Activated naive CD4-positive, alpha-beta T cell treated with anti-CD3 and anti-CD28 coated beads, Interleukin-2, amount 50 U/mL, for 24 hours (primary cell): ENCODE measurements around the gene SNED1.

Experiments
- H3K27ac Mint-ChIP-seq: one replicate; pipeline ENCODE4 v1.8.0; 2021; ENCODE audit warnings: mild to moderate bottlenecking, mixed read lengths
- H3K27me3 Mint-ChIP-seq: one replicate; pipeline ENCODE4 v1.8.0; 2021; ENCODE audit warnings: mixed read lengths
- H3K36me3 Mint-ChIP-seq: one replicate; pipeline ENCODE4 v1.8.0; 2021; ENCODE audit warnings: mixed read lengths
- H3K4me1 Mint-ChIP-seq: one replicate; pipeline ENCODE4 v1.8.0; 2021; ENCODE audit warnings: mixed read lengths
- H3K4me3 Mint-ChIP-seq: one replicate; pipeline ENCODE4 v1.8.0; 2021; ENCODE audit warnings: mild to moderate bottlenecking, mixed read lengths
- H3K9me3 Mint-ChIP-seq: one replicate; pipeline ENCODE4 v1.8.0; 2021; ENCODE audit warnings: mixed read lengths

The SNED1 gene

GRCh38 chr2:241110607-241111439 lies 112.4 kb downstream of the SNED1 start:
- H3K4me1 Mint-ChIP-seq, result peaks cover 47% of the 10 kb centered on the region
- no peaks in the 10 kb centered on the region for H3K9me3 Mint-ChIP-seq
- H3K36me3 Mint-ChIP-seq, result peaks cover 12% of the 10 kb centered on the region
- no peak overlapping the region for H3K4me3 Mint-ChIP-seq
- H3K27me3 Mint-ChIP-seq, result no peaks in the 10 kb centered on the region
- H3K27ac Mint-ChIP-seq, result no peak overlapping the region

GRCh38 chr2:241111440-241111805 lies 113.0 kb downstream of the SNED1 start:
- no peak overlapping the region for H3K27ac Mint-ChIP-seq
- peaks cover 45% of the 10 kb centered on the region for H3K4me1 Mint-ChIP-seq
- no peaks in the 10 kb centered on the region for H3K27me3 Mint-ChIP-seq
- no peaks in the 10 kb centered on the region for H3K9me3 Mint-ChIP-seq
- peak overlapping the region; percentile 58 for H3K4me3 Mint-ChIP-seq
- peaks cover 12% of the 10 kb centered on the region for H3K36me3 Mint-ChIP-seq

- Mint-ChIP-seq H3K36me3 (peaks cover 12% of the 10 kb centered on the region), H3K4me3 (peak overlapping the region; percentile 53)
These were observed 113.6 kb downstream of the SNED1 start for GRCh38 chr2:241112046-241112445.

GRCh38 chr2:241112592-241112991 lies 114.2 kb downstream of the SNED1 start:
- Mint-ChIP-seq H3K4me1 (peaks cover 43% of the 10 kb centered on the region), H3K9me3 (no peaks in the 10 kb centered on the region), H3K4me3 (peak overlapping the region; percentile 53), H3K27me3 (no peaks in the 10 kb centered on the region), H3K27ac (peak overlapping the region; percentile 46), H3K36me3 (peaks cover 13% of the 10 kb centered on the region)

More at GRCh38 chr2:241112046-241112445, 113.6 kb downstream of the SNED1 start:
- no peaks in the 10 kb centered on the region for H3K27me3 Mint-ChIP-seq
- peaks cover 45% of the 10 kb centered on the region for H3K4me1 Mint-ChIP-seq
- peak overlapping the region; percentile 14 for H3K27ac Mint-ChIP-seq
- H3K9me3 Mint-ChIP-seq, result no peaks in the 10 kb centered on the region

GRCh38 chr2:241114836-241115235 lies 116.4 kb downstream of the SNED1 start:
- no peaks in the 10 kb centered on the region for H3K9me3 Mint-ChIP-seq

GRCh38 chr2:241115361-241115760 lies 116.9 kb downstream of the SNED1 start:
- Mint-ChIP-seq H3K4me3 (no peak overlapping the region), H3K27ac (no peak overlapping the region), H3K27me3 (no peaks in the 10 kb centered on the region), H3K9me3 (no peaks in the 10 kb centered on the region), H3K4me1 (peaks cover 17% of the 10 kb centered on the region), H3K36me3 (peaks cover 10% of the 10 kb centered on the region)

More at GRCh38 chr2:241114836-241115235, 116.4 kb downstream of the SNED1 start:
- Mint-ChIP-seq H3K4me1 (peaks cover 22% of the 10 kb centered on the region), H3K36me3 (peaks cover 11% of the 10 kb centered on the region), H3K27me3 (no peaks in the 10 kb centered on the region), H3K27ac (no peak overlapping the region), H3K4me3 (no peak overlapping the region)

- Mint-ChIP-seq H3K27me3 (no peaks in the 10 kb centered on the region), H3K27ac (no peak overlapping the region), H3K36me3 (peaks cover 16% of the 10 kb centered on the region), H3K4me1 (peaks cover 9% of the 10 kb centered on the region), H3K4me3 (no peak overlapping the region), H3K9me3 (no peaks in the 10 kb centered on the region)
These were observed 118.5 kb downstream of the SNED1 start for GRCh38 chr2:241116606-241117560.

- H3K9me3 Mint-ChIP-seq, result no peaks in the 10 kb centered on the region
- no peak overlapping the region for H3K4me3 Mint-ChIP-seq
- peaks cover 17% of the 10 kb centered on the region for H3K36me3 Mint-ChIP-seq
- no peaks in the 10 kb centered on the region for H3K27me3 Mint-ChIP-seq
- no peaks in the 10 kb centered on the region for H3K4me1 Mint-ChIP-seq
- no peak overlapping the region for H3K27ac Mint-ChIP-seq
These were observed 120.5 kb downstream of the SNED1 start for GRCh38 chr2:241118737-241119505.

GRCh38 chr2:241120440-241120839 lies 122.0 kb downstream of the SNED1 start:
- H3K27me3 Mint-ChIP-seq, result no peaks in the 10 kb centered on the region
- H3K4me1 Mint-ChIP-seq, result no peaks in the 10 kb centered on the region
- H3K27ac Mint-ChIP-seq, result no peak overlapping the region
- H3K36me3 Mint-ChIP-seq, result peaks cover 11% of the 10 kb centered on the region
- no peaks in the 10 kb centered on the region for H3K9me3 Mint-ChIP-seq
- H3K4me3 Mint-ChIP-seq, result no peak overlapping the region

GRCh38 chr2:241121008-241121407 lies 122.6 kb downstream of the SNED1 start:
- Mint-ChIP-seq H3K36me3 (peaks cover 11% of the 10 kb centered on the region), H3K27ac (no peak overlapping the region), H3K9me3 (no peaks in the 10 kb centered on the region), H3K4me3 (no peak overlapping the region), H3K27me3 (no peaks in the 10 kb centered on the region), H3K4me1 (no peaks in the 10 kb centered on the region)

- H3K4me1 Mint-ChIP-seq, result peaks cover 4% of the 10 kb centered on the region
- H3K27ac Mint-ChIP-seq, result no peak overlapping the region
- no peak overlapping the region for H3K4me3 Mint-ChIP-seq
- no peaks in the 10 kb centered on the region for H3K27me3 Mint-ChIP-seq
- no peaks in the 10 kb centered on the region for H3K9me3 Mint-ChIP-seq
- H3K36me3 Mint-ChIP-seq, result peaks cover 10% of the 10 kb centered on the region
These were observed 124.1 kb downstream of the SNED1 start for GRCh38 chr2:241122376-241123002.

- no peak overlapping the region for H3K4me3 Mint-ChIP-seq
- H3K9me3 Mint-ChIP-seq, result no peaks in the 10 kb centered on the region
- peaks cover 10% of the 10 kb centered on the region for H3K36me3 Mint-ChIP-seq
- no peaks in the 10 kb centered on the region for H3K27me3 Mint-ChIP-seq
- no peak overlapping the region for H3K27ac Mint-ChIP-seq
- H3K4me1 Mint-ChIP-seq, result peaks cover 12% of the 10 kb centered on the region
These were observed 125.6 kb downstream of the SNED1 start for GRCh38 chr2:241123816-241124536.

- H3K4me3 Mint-ChIP-seq, result no peak overlapping the region
These were observed 127.2 kb downstream of the SNED1 start for GRCh38 chr2:241125626-241126025.

GRCh38 chr2:241126201-241126611 lies 127.8 kb downstream of the SNED1 start:
- Mint-ChIP-seq H3K27ac (no peak overlapping the region), H3K4me1 (peaks cover 12% of the 10 kb centered on the region), H3K27me3 (no peaks in the 10 kb centered on the region), H3K4me3 (no peak overlapping the region), H3K9me3 (no peaks in the 10 kb centered on the region), H3K36me3 (peaks cover 5% of the 10 kb centered on the region)

More at GRCh38 chr2:241125626-241126025, 127.2 kb downstream of the SNED1 start:
- Mint-ChIP-seq H3K9me3 (no peaks in the 10 kb centered on the region), H3K4me1 (peaks cover 12% of the 10 kb centered on the region), H3K27ac (no peak overlapping the region), H3K36me3 (peaks cover 6% of the 10 kb centered on the region), H3K27me3 (no peaks in the 10 kb centered on the region)
